SH-SY5Y (cell line): ENCODE measurements around the gene PCNT.

Source experiments
- GATA2 ChIP-seq: IDR thresholded peaks from 2 replicates; pipeline ENCODE4 v1.6.1; 2011; ENCODE audit warnings: mild to moderate bottlenecking, low read depth, low read length
- GATA3 ChIP-seq: IDR thresholded peaks from 2 replicates; pipeline ENCODE4 v1.6.1; 2011; ENCODE audit warnings: low read depth, mild to moderate bottlenecking, low read length, moderate library complexity

- TF ChIP-seq GATA2 (no peak), GATA3 (no peak)
These were observed 114.3 kb downstream of the PCNT start for GRCh38 chr21:46438241-46438640.
